CD14-positive monocyte (primary cell): ENCODE measurements around the gene GJC1. TPM values are rescaled to one million over a fixed set of nuclear protein-coding genes. Genes with fewer than 3 reads are reported as not detected.

Experiments used
- DNase-seq, 3 donors: peaks; one replicate each; pipeline ENCODE4 v3.0.0-alpha.2; 2011 to 2022
- H2AFZ ChIP-seq: 2 replicates; pipeline ENCODE4 v1.6.0; 2012; ENCODE audit warnings: mild to moderate bottlenecking, low read depth, low read length, inconsistent platforms; ENCODE audit not compliant: insufficient read depth, poor library complexity, severe bottlenecking
- H3K27ac ChIP-seq, 2 donors: 1 replicate in 1 of 2; 2 replicates in 1 of 2; pipeline ENCODE4 v1.5.1; 2012 to 2013; ENCODE audit warnings: low read length in 2 of 2, control low read depth in 1 of 2, inconsistent platforms in 1 of 2, low read depth in 1 of 2, mild to moderate bottlenecking in 1 of 2
- H3K27me3 ChIP-seq, 2 donors: one replicate each; pipeline versions ENCODE4 v1.6.0 to v1.6.1; 2011 to 2013; ENCODE audit warnings: low read length in 2 of 2; ENCODE audit not compliant: control insufficient read depth in 2 of 2, insufficient read depth in 2 of 2
- H3K36me3 ChIP-seq, 2 donors: replicated peaks in 1 of 2; 1 replicate in 1 of 2; 2 replicates in 1 of 2; pipeline versions ENCODE4 v1.5.1 to v1.6.1; 2012 to 2013; ENCODE audit warnings: low read length in 2 of 2, control low read depth in 1 of 2, inconsistent platforms in 1 of 2, mild to moderate bottlenecking in 1 of 2; ENCODE audit not compliant: insufficient read depth in 2 of 2, control insufficient read depth in 1 of 2
- H3K4me1 ChIP-seq, 2 donors: 1 replicate in 1 of 2; 2 replicates in 1 of 2; pipeline versions ENCODE4 v1.5.1 to v1.6.1; 2012 to 2013; ENCODE audit warnings: low read length in 2 of 2, control low read depth in 1 of 2, inconsistent platforms in 1 of 2, mild to moderate bottlenecking in 1 of 2, moderate library complexity in 1 of 2; ENCODE audit not compliant: insufficient read depth in 2 of 2, control insufficient read depth in 1 of 2
- H3K4me2 ChIP-seq: replicated peaks from 2 replicates; pipeline ENCODE3; 2012; ENCODE audit warnings: low read length, moderate library complexity, mild to moderate bottlenecking; ENCODE audit not compliant: poor library complexity, severe bottlenecking; ENCODE audit errors: extremely low read depth
- H3K4me3 ChIP-seq, 3 experiments: fragments of 200-600 bp in 1 of 3; sonication (generic) in 1 of 3; replicated peaks in 1 of 3; 1 replicate in 2 of 3; 2 replicates in 1 of 3; pipeline ENCODE4 v1.5.1; 2011 to 2013; ENCODE audit warnings: low read length in 3 of 3, mild to moderate bottlenecking in 3 of 3, control low read depth in 2 of 3, low read depth in 2 of 3, inconsistent platforms in 1 of 3, moderate library complexity in 1 of 3
- H3K79me2 ChIP-seq: 2 replicates; pipeline ENCODE4 v1.6.0; 2012; ENCODE audit warnings: mild to moderate bottlenecking, control low read depth, inconsistent platforms, low read length, moderate library complexity; ENCODE audit not compliant: insufficient read depth
- H3K9ac ChIP-seq: 2 replicates; pipeline ENCODE4 v1.6.0; 2017; ENCODE audit warnings: low read length, mild to moderate bottlenecking; ENCODE audit not compliant: insufficient read depth, poor library complexity, severe bottlenecking
- H3K9me3 ChIP-seq, 2 donors: replicated peaks in 1 of 2; 1 replicate in 1 of 2; 2 replicates in 1 of 2; pipeline versions ENCODE4 v1.5.1 to v1.6.1; 2012 to 2013; ENCODE audit warnings: low read length in 2 of 2, control low read depth in 1 of 2; ENCODE audit not compliant: control insufficient read depth in 1 of 2, insufficient read depth in 1 of 2
- H4K20me1 ChIP-seq: 2 replicates; pipeline ENCODE4 v1.6.0; 2012; ENCODE audit warnings: mild to moderate bottlenecking, low read length, control low read depth, moderate library complexity; ENCODE audit not compliant: insufficient read depth
- H3K27ac Mint-ChIP-seq, 7 donors: one replicate each; pipeline ENCODE4 v1.8.0; 2020; ENCODE audit warnings: mild to moderate bottlenecking in 7 of 7, mixed read lengths in 7 of 7, moderate library complexity in 6 of 7, inconsistent platforms in 2 of 7
- H3K27me3 Mint-ChIP-seq, 3 donors: one replicate each; pipeline ENCODE4 v1.8.0; 2021 to 2022; ENCODE audit warnings: low read depth in 3 of 3, mild to moderate bottlenecking in 3 of 3, mixed read lengths in 3 of 3, moderate library complexity in 3 of 3, inconsistent platforms in 1 of 3
- H3K36me3 Mint-ChIP-seq, 2 donors: one replicate each; pipeline ENCODE4 v1.8.0; 2020; ENCODE audit warnings: mixed read lengths in 2 of 2, inconsistent platforms in 1 of 2, mild to moderate bottlenecking in 1 of 2
- H3K4me1 Mint-ChIP-seq: one replicate; pipeline ENCODE4 v1.8.0; 2020; ENCODE audit warnings: mild to moderate bottlenecking, mixed read lengths
- H3K4me3 Mint-ChIP-seq, 2 donors: one replicate each; pipeline ENCODE4 v1.8.0; 2020; ENCODE audit warnings: mild to moderate bottlenecking in 2 of 2, mixed read lengths in 2 of 2, moderate library complexity in 1 of 2
- H3K9me3 Mint-ChIP-seq, 7 donors: one replicate each; pipeline ENCODE4 v1.8.0; 2020 to 2022; ENCODE audit warnings: mixed read lengths in 7 of 7, mild to moderate bottlenecking in 6 of 7, moderate library complexity in 6 of 7, inconsistent platforms in 2 of 7
- WGBS: methylation state at CpG from one replicate; pipeline ENCODE4 v1.1.5; 2013; ENCODE audit warnings: missing lambda C conversion rate; ENCODE audit not compliant: insufficient coverage; 5-methylcytosine and 5-hydroxymethylcytosine counted together
- intact Hi-C, 2 donors: fragments of 100-400 bp; cut with micrococcal nuclease; formaldehyde crosslinking; loops; one replicate each; pipeline versions ENCODE4 v1.15.0 to v1.15.1; 2023
- polyA plus RNA-seq, 3 donors: library from polyadenylated mRNA; depleted of rRNA in 1 of 3; unstranded in 2 of 3; stranded (reverse) in 1 of 3; fragments of 300-500 nt in 2 of 3; fragments of >200 nt in 1 of 3; fragmentation: Illumina TruSeq in 2 of 3; gene quantifications; 1 replicate in 2 of 3; 2 replicates in 1 of 3; pipeline ENCODE4 v1.2.3, GENCODE V29; 2012 to 2021
- TF ChIP-seq, protein P1 (sequence below): fragments of 200-600 bp; IDR thresholded peaks from one replicate; pipeline ENCODE4 v1.8.0; 2022; ENCODE audit warnings: antibody characterized with exemption, mild to moderate bottlenecking

The GJC1 gene
- polyA plus RNA-seq, 3 donors, result not detected

DNA sequence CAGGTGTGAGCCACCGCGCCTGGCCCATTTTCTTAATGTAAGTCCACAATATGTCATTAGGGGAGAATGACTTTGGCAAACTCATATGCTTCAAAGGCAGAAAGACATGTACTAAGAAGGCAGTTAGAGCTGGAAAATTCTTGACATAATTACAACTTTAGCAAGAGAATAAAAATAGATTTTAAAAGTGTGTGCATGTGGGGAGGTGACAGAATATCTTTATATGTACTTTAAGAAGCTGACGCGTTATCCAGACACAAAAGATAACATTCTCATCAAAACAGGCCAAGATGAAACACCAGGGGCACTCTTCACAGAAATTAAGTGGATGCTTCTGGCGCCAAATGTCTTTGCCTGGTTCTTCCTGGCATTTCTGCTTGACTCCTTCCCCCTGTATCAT is 28.2 kb downstream of the GJC1 start:
- TF ChIP-seq, protein P1, sequence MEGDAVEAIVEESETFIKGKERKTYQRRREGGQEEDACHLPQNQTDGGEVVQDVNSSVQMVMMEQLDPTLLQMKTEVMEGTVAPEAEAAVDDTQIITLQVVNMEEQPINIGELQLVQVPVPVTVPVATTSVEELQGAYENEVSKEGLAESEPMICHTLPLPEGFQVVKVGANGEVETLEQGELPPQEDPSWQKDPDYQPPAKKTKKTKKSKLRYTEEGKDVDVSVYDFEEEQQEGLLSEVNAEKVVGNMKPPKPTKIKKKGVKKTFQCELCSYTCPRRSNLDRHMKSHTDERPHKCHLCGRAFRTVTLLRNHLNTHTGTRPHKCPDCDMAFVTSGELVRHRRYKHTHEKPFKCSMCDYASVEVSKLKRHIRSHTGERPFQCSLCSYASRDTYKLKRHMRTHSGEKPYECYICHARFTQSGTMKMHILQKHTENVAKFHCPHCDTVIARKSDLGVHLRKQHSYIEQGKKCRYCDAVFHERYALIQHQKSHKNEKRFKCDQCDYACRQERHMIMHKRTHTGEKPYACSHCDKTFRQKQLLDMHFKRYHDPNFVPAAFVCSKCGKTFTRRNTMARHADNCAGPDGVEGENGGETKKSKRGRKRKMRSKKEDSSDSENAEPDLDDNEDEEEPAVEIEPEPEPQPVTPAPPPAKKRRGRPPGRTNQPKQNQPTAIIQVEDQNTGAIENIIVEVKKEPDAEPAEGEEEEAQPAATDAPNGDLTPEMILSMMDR, result no peak
- Histone ChIP-seq H3K4me2 (no peak overlapping the region), H3K9ac (no peak overlapping the region), H3K9me3 (no peaks in the 10 kb centered on the region), H3K27me3 (peaks cover 0 to 2% of the 10 kb centered on the region in 2 donors), H2AFZ (no peak overlapping the region), H3K4me1 (no peaks in the 10 kb centered on the region), H4K20me1 (no peaks in the 10 kb centered on the region), H3K27ac (no peak overlapping the region), H3K36me3 (no peaks in the 10 kb centered on the region), H3K4me3 (no peak overlapping the region), H3K79me2 (no peaks in the 10 kb centered on the region)
- WGBS, result 100% methylated on average over 1 of the region's 5 CpGs
- Mint-ChIP-seq H3K4me1 (no peaks in the 10 kb centered on the region), H3K4me3 (no peak overlapping the region), H3K27me3 (peaks cover 5 to 14% (median 10%) of the 10 kb centered on the region in 3 donors), H3K27ac (no peak overlapping the region), H3K36me3 (no peaks in the 10 kb centered on the region), H3K9me3 (peaks cover 0 to 3% (median 0%) of the 10 kb centered on the region in 7 donors)
- intact Hi-C loops, result no loop called here
- no peak for DNase-seq

DNA sequence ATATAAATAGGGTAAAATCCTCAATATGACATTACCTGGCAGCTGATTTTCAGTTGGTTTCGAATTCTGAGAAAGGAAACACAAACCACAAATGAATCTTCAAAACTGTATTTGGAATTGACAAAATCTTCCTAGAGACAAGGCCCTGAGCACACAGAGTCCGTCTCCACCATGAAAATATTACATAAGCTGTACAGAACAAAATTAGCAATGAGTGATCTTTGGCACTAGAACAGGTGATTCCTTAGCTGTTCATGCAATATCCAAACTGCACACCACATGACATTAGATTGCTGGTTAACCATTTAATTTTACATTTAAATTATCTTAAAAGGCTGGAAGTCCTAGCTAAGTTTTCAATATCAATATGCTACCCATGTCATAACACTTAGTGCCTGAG is 31.7 kb downstream of the GJC1 start:
- Histone ChIP-seq H3K36me3 (no peaks in the 10 kb centered on the region), H3K4me1 (peaks cover 18 to 20% of the 10 kb centered on the region in 2 donors), H4K20me1 (no peaks in the 10 kb centered on the region), H2AFZ (no peak overlapping the region), H3K27me3 (no peaks in the 10 kb centered on the region), H3K79me2 (no peaks in the 10 kb centered on the region), H3K4me3 (no peak overlapping the region), H3K9ac (no peak overlapping the region), H3K9me3 (no peaks in the 10 kb centered on the region), H3K4me2 (no peak overlapping the region), H3K27ac (no peak overlapping the region)
- Mint-ChIP-seq H3K36me3 (peaks cover 0 to 6% of the 10 kb centered on the region in 2 donors), H3K27ac (no peak overlapping the region), H3K4me1 (peaks cover 23% of the 10 kb centered on the region), H3K9me3 (peaks cover 0 to 3% (median 0%) of the 10 kb centered on the region in 7 donors), H3K27me3 (peaks cover 2 to 9% (median 3%) of the 10 kb centered on the region in 3 donors), H3K4me3 (no peak overlapping the region)
- DNase-seq, result no peak
- TF ChIP-seq, protein P1, result no peak
- no CpG with 5 or more reads among the region's 2 CpGs for WGBS
- intact Hi-C loops, result no loop called here
